GM21737 (cell line): ENCODE measurements around the gene KRT77.
"Not testable (repeated sequence)": the region's sequence is repeated elsewhere in the genome, so short reads cannot be mapped to it uniquely, and the experiment has no call there.

Experiments used
- ATAC-seq: cut with Tn5 transposase; IDR thresholded peaks from one replicate; pipeline ENCODE4 v1.9.1; 2021; ENCODE audit warnings: mild to moderate bottlenecking, moderate library complexity; ENCODE audit not compliant: unreplicated experiment

KRT77 gene

DNA sequence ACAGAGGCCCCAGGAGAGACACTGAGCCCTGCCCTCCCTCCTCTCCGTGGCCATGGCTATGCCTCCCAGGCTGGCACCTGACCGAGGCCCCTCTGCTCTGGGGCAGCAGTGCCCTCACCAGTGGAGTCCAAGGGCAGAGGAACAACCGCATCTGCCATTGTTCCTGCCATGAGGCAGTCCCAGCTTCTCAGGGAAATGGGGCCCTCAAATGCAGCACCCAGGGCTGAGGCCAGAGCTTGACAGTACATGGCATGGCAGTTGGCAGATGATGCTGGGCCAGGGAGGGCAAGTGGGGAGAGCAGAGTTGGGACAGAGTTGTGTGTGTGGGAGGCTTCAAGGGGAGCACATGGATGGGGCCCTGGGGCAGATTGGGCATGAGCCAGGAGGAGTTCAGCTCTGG lies 21.1 kb upstream of the KRT77 start:
- ATAC-seq: no peak

DNA sequence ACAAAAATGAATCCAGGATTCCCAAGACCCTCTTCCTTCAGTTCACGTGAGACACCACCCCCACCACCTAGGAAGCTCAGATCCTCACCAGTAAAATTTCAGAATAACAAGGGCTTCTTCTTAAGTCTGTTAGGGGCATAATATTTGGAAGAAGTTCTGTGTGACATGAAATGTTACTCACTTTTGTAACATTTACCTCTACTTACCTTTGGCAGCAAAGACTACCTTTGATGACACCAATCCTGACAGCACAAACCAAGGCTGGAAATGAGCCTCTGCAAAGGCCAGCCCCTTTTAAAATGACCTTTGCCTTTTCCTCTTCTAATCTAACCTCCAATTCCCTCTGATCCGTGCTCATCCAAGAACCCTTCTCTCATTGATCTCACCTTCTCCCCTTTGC lies 19.4 kb upstream of the KRT77 start:
- ATAC-seq: no peak

DNA sequence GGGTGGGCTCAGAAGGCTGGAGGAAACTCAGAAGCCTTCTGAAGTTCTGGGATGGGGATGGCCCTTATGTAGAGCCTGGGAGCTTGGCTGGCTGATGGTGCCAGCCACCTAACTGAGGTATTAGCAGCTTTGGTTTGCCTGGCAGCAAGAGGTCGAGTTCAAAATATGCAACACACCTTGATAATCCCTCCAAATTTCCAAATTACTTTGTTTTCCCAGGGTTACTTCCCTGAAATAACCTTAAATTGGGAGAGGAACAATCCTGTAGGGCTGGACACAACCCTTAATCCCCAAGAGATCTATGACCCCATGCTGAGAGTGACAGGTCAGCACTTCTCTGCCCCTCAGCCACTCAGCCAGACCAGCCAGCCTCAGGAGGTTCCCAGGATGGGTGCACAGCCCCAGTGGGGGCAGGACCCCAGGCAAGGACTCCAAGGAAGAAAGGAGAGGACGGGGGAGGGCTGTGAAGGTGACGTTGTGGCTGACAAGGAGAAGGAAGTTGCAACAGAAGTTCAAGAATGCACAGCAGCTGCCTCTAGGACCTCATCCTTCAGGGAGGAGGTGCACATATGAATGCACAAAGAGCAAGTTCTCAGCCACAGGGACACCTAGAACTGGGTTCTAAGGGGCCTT lies 18.6 kb upstream of the KRT77 start:
- ATAC-seq: no peak

DNA sequence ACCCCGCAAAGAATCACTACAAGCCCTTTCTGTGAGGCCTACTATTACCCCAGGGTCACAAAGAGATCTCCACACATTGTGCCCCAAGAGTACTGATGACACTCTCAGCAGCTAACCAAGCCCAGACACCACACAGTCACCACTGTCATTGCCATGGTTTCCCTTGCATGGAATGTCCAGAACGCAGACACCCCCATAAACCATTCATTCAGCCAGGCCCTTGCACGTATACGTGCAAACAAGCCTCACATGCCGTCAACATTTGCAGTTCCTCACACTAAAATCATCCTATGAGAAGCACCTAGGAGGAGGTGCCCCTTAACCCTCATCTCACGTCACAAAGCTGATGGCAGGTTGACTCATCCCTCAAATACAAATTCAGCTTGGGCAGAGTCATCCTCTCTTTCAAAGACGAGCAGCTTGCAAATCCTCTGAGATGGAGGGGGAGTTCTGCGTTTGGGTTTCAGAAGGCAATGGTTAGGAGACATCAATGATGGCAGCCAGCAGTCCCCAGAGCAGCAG lies 17.1 kb upstream of the KRT77 start:
- no peak for ATAC-seq

DNA sequence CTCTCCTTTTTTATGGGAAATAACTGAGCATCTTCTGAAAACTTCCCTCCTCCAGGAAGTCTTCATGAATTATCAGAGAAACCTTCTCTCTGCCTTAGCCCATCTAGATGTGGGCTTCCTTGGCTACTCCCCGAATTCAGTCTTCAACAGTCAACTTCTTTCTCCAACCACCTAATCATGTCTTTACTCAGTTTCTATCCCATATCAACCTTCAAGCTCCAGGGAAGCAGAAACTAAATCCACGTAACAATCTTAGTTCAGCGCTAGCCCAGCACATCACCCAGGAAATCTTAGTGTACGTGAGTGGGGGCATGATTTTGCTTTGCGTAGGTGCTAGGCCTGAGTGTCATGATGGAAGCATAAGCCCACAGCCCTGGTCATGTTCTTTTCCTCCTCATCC lies 12.7 kb upstream of the KRT77 start:
- ATAC-seq: no peak

DNA sequence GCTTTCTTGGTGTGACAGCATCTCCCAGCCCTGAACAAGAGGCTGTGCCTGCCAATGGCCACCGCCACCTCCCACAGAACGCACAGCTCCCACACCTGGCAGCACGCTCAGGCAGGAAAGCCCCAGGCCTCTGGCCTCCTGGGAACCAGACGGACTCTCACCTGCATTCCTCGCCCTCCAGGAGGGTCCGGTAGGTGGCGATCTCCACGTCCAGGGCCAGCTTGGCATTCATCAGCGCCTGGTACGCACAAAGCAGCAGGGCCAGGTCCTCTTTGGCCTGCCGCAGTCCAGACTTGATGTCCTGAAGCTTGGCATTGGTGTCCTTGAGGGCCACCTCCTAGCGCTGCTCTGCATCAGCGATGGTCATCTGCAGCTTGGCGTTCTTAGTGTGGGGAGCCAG lies 12.1 kb upstream of the KRT77 start:
- no peak for ATAC-seq

DNA sequence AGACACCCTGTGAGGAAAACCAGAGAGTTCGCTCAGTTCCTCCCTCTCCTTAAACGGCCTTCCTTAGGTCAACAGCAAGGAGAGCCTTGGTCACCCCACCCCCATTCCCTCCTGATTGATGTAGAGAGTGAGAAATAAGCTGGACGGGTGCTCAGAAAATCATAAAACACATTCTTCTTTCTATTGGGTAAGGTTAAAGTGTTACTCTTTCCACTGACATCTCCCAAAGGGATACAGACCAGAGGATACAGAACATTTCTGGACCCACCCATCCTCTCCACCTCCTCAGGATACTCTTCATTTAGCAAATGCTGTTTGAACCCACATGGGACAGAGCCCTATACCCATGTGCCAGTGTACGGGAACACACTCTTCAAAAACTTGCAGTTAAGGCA lies 11.6 kb upstream of the KRT77 start:
- no peak for ATAC-seq

DNA sequence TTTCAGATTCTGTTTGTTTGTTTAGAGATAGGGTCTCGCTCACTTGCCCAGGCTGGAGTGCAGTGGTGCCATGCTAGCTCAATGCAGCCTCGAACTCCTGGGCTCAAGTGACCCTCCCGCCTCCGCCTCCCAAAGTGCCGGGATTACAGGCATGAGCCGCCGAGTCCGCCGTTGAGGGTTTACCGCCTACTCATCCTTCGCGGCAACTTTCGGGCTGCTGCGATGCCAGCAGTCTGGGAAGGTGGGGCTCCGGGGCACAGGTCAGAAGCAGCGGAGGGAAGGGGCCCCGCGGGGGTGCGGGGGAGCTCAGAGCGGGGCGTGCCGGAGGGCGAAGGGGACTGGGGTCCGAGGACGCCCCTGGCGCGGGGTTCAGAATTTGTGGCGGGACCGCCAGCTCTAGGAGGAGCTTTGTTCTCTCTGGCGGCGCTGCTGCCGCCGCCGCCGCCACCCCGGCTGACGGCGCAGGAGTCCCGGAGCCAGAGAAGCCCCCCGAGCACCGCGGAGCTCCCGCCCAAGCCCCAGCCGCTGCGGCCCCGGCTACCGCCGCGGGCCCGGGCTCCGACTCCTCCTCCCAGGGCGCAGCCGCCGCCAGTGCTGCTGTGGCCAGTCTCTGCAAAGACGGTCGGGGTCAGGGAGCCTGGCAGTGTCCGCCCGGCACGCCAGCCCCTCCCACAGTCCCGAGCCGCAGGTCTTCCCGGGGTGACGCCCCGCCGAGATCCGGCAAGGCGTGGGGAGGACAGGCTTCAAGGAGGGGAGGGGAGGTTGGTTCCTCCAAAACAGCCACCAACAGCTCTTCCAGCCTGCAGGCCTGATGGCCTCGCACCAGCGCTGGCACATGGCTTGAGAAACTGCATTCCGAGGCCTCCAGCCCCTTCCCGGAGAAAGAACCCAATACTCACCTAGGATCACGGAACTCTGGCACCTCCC lies 10.9 kb upstream of the KRT77 start:
- ATAC-seq: no peak

DNA sequence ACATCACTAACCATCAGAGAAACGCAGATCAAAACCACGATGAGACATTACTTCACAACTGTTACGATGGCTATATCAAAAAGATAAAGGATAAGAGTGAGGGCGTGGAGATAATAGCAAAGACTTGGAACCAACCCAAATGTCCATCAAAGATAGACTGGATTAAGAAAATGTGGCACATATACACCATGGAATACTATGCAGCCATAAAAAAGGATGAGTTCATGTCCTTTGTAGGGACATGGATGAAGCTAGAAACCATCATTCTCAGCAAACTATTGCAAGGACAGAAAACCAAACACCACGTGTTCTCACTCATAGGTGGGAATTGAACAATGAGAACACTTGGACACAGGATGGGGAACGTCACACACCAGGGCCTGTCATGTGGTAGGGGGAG lies 8.8 kb upstream of the KRT77 start:
- not testable (repeated sequence) for ATAC-seq

DNA sequence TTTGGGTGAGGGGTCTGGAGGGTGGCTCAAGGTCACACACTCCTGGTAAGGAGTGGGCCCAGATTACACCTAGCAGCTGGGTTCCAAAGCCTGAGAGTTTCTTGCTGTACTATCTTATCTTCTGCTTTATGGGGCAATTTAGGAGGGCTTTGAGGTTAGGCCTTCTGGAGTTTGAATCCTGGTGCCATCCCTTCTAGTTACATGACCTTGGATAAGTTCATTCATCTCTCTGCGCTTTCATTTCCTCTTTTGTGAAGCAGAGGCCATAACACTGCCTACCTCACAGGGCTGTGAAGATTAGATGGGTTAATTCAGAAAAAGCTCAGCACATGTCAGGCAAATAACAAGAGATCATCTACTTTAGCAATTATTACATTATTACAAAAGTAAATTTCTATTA lies 7.4 kb upstream of the KRT77 start:
- no peak for ATAC-seq

DNA sequence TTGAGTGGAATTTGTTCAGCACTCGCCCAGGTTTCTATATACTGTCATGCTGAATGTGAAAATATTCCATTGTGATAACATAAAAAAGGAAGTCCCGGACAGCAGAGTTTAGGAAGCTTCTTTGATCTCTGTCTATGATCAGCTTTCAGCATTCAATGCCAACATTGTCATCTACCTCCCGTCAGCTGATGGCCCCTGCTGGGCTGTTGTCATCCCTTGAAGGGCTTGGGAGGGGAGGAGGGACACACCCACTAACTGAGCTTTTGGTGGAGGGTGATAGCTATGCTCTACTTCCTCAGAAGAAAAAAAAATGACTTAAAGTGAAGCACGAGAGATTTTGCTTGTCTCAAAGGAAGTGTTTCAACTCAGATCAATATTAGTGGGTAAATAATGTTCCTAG lies 4.7 kb upstream of the KRT77 start:
- no peak for ATAC-seq

DNA sequence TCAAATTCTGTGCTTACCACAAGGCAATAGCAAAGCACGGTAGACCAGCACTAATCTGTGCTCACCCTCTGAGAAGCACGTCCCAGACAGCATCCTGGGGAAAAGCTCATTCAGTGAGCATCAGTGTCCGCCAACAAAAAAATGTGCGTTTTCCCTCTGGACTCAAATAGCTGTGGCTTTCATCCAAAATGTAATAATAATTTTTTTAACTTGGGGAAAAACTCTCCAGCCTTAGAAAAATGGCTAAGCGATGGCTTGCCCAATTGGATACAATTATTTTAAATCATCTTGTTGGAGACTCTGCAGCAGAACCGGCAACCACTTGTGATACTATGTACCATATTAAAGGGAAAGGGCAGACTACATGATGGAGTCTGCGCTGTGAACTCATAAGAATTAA lies 1.1 kb upstream of the KRT77 start:
- no peak for ATAC-seq

DNA sequence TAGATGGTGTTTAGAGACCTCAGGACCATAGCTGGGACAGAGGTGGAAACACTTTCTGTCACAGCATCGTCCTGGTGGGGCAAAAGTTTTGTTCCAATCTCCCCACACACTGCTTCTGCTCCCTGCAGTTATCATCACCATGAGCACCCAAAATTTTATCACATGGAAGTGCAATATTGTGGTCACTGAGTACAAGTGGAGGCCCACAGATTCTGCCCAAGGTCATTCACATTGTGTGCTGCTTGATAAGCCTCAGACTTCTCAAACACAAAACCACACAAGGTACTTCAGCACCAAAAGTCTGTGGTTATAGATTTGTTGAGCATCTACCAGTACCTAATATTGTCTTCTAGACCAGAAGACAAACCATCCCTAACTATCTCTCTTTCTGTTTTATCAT lies 554 bp upstream of the KRT77 start:
- no peak for ATAC-seq

DNA sequence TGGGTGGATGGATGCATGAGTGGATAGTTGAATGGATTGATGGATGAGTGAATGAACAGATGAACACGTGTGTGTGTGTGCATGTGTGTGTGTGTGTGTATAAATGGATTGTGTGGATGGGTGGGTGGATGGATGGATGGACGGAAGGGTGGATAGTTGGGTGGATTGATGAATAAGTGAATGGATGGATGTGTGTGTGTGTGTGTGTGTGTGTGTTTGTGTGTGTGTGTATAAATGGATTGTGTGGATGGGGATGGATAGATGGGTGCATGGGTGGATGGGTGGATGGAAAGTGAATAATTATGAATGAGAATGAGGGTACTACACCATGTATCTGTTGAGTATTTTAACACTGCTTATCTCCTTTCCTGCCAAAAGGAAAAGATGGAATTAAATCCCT lies 986 bp downstream of the KRT77 start:
- ATAC-seq: no peak

DNA sequence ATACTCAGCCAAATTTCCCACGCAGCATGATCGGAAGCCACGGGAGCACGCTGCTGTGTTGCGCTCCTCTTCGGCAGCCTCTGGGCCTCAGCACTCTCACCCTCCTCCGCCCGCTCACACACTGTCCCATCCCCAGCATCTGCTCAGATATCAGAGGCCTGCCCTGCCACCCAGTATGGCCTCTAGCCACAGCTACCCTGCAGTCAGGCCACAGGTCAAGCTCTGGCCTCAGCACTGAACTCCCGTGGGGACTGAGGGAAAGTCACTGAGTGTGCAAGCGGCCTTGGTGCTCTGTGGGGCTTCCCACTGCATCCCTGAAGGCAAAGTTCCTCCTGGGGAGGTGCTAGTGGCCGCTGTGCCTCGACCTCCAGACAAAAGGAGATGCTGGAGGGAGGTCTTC lies 2.0 kb downstream of the KRT77 start:
- no peak for ATAC-seq

DNA sequence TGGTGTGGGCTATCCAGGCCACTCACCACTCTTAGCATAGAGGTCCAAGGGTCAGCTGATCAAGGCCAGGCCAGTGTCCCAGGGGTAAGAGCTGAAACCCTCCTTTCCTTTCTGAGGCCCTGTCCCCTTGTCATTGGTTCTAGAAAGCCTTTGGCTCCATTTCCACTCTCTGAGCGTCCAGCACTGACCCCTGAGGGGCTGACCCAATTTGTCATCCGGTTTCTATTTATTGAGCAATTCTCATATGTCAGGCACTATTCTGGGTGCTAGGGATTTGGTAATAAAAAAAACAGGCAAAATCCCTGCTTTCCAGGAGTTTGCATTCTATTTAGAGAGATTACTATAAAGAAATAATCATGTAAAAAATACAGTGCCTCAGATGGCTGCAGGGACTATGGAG lies 3.4 kb downstream of the KRT77 start:
- ATAC-seq: no peak

DNA sequence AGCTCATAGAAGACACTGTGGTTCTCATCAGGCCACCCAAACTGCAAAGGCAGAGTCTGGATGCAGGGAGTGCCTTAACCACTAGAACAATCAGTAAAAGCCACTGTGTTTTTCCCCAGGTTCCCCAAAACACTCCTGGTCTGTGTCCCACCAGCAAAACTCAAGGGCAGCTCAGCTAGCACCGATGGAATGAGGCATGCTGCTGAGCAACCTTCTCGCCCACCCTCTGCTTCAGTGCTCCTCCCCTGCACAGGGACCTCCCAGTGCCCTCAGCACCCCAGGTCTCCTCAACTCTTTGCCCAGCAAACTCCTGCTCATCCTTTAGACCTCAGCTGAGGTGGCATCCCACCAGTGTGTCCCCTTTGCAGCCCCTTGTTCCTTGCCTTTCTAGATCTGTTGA lies 4.0 kb downstream of the KRT77 start:
- no peak for ATAC-seq

DNA sequence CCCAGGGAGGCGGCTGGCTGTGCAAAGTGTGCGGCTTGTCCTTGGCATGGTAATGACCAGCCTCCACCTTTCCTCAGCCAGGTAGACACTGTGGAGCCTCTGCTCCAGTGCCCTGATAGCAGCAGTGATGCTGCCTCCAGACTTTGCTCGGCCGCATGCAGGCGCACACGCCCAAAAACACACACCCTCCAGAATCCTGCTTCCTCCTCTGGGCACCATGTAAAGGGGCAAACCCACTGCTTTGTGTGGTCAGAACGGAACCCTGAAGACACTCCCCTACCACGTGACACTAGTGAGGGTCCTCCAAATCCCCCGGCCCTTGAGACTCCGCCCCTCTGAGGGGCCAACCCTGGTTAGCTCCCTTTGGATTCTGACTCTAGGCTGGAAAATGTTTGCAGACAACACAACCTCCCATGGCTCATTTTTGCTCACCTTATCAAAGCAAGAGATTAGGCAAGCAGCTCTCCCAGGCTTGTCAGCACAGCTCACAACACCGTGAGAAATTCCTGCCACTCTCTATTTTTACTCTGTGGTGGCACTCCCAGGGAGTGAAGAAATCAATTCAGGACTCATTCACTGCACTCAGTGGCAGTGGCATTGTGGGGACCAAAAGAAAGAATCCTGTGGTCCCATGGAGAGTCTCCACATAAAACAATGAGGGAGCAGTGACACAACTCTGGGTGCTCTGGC lies 4.5 kb downstream of the KRT77 start:
- no peak for ATAC-seq

DNA sequence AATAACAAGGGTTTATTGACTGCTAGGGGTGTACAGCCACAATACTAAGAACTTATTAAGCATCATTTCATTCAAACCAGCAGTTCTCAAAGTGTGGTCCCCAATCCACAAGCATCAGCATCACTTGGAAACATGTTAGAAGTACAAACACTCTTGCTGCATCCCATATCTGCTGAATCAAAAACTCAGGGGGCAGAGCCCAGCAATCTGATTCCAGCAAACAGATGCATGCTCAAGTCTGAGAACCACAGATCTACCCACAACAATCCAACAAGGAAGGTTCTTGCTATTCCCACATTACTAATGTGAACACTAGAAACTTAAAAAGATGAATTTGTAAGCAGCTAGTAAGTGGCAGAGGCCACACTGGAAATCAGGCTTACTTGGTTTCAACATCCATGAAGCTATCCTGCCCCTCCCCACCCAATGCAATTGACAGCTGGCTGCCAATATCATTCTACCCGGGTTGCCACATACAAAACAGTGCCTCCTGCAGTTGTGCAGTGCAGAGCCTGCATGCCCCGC lies 6.2 kb downstream of the KRT77 start:
- no peak for ATAC-seq

DNA sequence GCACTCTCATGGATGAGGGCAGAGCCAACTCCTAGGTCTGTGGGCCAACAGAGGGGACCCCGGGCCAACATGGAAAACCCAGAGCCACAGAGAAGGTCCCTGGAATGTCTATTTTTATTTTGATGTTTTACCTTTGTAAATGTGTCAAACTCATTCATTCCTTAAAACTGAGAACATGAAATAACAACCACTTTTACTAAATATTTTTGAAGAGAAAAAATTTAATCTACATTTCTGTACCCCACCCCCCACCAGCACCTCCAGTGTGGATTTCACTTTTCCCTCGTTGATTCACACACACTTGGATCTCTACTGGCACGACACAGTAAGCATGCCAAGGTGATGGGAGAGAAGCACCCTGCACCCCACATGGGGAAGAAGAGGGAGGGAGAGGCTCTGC lies 6.7 kb downstream of the KRT77 start:
- no peak for ATAC-seq

DNA sequence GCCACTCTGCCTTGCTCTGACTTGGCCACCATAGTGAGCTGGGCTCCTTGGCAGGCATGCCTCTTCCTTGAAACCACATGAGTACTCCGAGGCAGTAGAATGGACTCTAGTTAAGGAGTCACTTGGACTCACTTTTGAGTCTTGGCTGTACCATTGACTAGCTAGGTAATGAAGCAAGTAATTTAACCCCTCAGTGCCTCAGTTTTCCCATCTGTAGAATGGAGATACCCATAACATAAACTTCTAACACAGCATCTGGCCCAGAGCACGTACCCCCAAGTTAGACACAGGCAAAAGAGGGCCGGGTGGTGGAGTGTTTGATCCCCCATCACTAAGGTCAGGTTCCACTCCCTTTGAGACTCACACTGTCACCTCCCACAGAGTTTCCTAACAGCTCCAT lies 8.3 kb downstream of the KRT77 start:
- no peak for ATAC-seq

DNA sequence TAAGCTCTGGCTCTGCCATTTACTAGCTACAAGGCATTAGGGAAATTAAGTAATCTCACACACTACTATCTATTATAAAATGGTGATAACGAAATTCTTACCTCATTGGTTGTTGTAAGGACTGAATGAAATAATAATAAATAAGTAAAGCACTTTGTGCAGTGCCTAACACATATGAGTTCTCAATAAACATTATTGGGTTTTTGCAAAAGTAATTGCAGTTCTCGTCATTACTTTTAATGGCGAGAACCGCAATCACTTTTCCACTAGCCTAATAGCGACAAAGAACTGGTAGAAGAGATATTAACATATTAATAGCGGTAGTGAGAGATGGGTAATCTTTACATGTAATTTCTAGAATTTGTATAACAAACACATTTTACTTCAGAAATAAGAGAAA lies 9.2 kb downstream of the KRT77 start:
- no peak for ATAC-seq
